GM18870 (cell line): Measurements from ENCODE around the gene DHRSX.
"Not testable (repeated sequence)": the region's sequence is repeated elsewhere in the genome, so short reads cannot be mapped to it uniquely, and the experiment has no call there.

Experiments used
- ATAC-seq: cut with Tn5 transposase; IDR thresholded peaks from one replicate; pipeline ENCODE4 v1.9.1; 2021; ENCODE audit warnings: moderate library complexity; ENCODE audit not compliant: unreplicated experiment

Gene DHRSX

DNA sequence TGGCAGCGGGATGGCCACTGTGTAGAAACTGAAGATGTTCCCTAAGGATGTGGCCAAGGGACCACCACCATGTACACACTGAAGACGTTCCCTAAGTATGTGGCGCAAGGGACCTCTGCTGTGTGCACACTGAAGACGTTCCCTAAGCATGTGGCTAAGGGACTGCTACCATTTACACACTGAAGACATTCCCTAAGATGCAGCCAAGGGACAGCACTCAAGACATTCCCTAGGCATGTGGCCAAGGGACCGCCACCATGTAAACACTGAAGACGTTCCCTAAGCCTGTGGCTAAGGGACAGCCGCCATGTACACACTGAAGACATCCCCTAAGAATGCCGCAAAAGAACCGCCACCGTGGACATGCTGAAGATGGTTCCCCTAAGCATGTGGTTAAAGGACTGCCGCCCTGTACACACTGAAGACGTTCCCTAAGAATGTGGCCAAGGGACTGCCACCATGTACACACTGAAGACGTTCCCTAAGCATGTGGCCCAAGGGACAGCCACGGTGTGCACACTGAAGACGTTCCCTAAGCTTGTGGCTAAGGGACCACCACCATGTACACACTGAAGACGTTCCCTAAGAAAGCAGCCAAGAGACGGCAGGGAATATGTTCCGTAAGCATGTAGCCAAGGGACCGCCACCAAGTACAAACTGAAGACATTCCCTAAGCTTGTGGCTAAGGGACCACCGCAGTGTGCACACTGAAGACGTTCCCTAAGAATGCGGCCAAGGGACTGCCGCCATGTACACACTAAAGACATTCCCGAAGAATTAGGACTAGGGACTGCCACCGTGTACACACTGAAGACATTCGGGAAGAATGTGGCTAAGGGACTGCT, 43.3 kb downstream of the DHRSX start:
- ATAC-seq = no peak

DNA sequence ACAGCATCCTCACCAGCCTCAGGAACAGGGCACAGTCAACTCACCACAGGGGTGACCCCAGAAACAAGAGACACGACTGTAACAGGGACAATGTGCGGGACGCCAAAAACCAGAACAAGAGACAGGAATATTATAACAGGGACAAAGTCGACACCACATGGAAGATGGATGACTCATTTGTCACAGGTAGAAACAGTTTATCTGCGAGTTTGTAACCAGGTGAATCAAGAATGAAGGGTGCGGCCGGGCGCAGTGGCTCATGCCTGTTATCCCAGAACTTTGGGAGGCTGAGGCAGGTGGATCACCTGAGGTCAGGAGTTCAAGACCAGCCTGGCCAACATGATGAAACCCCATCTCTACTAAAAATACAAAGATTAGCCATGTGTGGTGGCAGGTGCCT, 44.7 kb downstream of the DHRSX start:
- not testable (repeated sequence) for ATAC-seq

DNA sequence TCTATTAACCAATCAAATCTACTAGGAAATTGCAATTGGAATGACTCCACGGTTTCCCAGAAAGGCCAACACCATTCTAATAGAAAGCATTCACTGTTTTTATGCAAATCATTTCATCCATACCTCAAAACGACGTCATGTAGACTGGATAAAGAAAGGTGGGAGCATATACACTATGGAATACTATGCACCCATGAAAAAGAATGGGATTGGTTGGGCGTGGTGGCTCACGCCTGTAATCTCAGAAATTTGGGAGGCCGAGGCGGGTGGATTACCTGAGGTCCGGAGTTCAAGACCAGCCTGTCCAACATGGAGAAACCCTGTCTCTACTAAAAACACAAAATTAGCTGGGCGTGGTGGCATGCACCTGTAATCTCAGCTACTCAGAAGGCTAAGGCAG, 46.2 kb downstream of the DHRSX start:
- ATAC-seq = not testable (repeated sequence)

DNA sequence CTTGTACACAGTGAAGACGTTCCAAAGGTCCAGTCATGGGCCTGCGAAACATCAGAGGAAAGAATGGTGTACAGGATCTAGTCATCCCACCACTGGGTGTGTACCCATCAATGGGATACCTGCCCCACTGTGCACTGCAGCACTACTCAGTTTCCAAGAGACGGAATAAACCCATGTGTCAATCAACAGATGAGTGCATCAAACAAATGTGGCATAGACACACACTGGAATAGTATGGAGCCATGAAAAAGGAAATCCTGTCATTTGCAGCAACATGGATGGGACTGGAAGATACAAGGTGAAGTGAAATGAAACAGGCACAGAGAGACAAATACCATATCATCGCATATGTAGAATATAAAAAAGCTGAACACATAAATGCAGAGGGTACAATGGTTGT, 48.0 kb downstream of the DHRSX start:
- no peak for ATAC-seq

DNA sequence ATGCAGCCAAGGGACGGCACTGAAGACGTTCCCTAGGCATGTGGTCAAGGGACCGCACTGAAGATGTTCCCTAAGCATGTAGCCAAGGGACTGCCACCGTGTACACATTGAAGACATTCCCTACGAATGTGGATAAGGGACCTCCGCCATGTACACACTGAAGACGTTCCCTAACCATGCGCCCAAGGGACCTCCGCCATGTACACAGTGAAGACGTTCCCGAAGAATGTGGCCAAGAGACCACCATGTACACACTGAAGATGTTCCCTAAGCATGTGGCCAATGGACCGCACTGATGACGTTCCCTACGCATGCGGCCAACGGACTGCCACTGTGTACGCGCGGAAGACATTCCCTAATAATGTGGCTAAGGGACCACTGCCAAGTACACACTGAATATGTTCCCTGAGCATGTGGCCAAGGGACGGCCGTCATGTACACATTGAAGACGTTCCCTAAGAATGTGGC, 48.4 kb downstream of the DHRSX start:
- no peak for ATAC-seq

DNA sequence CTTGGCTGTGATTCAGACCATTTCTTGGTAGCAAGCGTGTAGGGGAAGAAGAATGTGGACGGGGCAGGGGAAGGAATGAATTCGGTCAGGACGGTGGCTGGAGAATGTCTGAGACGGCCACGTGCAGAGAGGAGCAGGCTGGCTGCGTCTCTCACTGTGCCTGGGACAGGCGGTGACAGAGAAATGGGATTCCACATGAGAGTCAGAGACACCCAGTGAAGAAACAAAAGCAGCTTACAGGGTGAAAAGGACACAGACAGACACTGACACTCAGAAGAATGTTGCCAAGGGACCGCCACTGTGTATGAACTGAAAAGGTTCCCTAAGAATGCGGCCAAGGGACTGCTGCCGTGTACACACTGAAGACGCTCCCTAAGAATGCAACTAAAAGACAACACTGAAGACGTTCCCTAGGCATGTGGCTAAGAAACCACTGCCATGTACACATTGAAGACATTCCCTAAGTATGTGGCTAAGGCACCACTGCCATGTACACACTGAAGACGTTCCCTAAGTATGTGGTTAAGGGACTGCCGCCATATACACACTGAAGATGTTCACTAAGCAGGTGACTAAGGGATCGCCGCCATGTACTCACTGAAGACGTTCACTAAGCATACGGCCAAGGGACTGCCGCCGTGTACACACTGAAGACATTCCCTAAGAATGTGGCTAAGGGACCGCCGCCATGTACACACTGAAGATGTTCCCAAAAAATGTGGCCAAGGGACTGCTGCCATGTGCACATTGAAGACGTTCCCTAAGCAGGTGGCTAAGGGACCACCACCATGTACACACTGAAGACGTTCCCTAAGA, 49.1 kb downstream of the DHRSX start:
- no peak for ATAC-seq

DNA sequence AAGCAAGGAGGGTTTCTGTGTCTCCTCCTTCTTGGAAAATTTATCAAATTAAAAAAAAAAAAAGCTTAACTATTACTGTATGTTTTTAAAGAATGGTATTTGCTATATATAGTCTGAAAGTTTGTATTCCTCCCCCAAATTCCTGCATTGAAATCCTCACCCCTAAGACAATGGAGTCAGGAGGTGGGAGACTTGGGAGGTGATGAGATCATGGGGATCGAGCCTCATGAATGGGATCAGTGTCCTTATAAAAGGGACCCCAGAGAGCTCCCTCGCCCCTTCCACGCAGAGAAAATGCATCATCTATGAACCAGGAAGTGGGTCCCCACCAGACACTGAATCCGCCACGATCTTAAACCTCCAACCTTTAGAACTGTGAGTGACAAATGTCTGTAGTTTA, 50.1 kb downstream of the DHRSX start:
- ATAC-seq = no peak

DNA sequence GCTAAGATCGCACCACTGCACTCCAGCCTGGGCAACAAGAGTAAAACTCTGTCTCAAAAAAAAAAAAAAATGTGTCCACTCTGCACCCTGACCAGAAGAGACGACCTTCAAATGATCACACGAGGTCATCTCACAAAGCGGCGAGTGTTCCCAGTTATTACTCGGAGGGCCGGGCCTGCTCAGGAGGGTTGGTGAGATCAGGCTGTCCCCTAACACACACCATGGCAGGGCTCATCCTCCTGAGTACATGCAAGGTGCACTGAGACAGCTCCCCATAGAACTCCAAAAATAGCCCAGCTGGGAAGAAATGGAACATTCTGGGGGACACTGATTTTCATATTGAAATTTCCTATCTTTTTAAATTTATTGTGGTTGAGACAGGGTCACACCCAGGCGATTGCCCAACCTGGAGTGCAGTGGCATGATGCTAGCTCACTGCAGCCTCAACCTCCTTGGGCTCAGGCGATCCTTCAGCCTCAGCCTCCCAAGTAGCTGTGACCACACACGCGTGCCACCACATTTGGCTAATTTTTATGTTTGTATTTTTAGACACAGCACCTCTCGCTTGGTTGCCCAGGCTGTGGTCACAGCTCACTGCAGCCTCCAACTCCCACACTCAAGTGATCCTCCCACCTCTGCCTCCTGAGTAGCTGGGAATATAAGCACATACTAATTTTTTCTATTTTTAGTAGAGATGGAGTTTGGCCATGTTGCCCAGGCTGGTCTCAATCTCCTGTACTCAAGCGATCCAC, 51.5 kb downstream of the DHRSX start:
- ATAC-seq = no peak

DNA sequence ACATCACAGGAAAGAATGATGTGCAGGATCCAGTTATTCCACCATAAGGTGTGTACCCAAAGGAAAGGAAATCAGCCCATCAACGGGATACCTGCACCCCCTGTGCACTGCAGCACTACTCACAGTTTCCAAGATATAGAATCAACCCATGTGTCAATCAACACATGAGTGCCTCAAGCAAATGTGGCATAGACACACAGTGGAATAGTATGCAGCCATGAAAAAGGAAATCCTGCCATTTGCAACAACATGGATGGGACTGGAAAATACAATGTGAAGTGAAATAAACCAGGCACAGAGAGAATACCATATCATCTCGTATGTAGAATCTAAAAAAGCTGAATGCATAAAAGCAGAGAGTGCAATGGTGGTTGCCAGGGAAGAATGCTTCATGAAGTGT, 53.3 kb downstream of the DHRSX start:
- no peak for ATAC-seq

DNA sequence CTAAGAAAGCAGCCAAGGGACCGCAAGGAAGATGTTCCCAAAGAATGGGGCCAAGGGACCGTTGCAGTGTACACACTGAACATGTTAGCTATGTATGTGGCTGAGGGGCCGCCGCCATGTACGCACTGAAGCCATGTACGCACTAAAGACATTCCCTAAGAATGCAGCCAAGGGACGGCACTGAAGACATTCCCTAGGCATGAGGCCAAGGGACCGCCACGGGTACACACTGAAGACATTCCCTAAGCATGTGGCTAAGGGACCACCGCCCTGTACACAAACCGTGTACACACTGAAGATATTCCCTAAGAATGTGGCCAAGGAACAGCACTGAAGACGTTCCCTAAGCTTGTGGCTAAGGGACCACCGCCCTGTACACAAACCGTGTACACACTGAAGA, 54.0 kb downstream of the DHRSX start:
- no peak for ATAC-seq

DNA sequence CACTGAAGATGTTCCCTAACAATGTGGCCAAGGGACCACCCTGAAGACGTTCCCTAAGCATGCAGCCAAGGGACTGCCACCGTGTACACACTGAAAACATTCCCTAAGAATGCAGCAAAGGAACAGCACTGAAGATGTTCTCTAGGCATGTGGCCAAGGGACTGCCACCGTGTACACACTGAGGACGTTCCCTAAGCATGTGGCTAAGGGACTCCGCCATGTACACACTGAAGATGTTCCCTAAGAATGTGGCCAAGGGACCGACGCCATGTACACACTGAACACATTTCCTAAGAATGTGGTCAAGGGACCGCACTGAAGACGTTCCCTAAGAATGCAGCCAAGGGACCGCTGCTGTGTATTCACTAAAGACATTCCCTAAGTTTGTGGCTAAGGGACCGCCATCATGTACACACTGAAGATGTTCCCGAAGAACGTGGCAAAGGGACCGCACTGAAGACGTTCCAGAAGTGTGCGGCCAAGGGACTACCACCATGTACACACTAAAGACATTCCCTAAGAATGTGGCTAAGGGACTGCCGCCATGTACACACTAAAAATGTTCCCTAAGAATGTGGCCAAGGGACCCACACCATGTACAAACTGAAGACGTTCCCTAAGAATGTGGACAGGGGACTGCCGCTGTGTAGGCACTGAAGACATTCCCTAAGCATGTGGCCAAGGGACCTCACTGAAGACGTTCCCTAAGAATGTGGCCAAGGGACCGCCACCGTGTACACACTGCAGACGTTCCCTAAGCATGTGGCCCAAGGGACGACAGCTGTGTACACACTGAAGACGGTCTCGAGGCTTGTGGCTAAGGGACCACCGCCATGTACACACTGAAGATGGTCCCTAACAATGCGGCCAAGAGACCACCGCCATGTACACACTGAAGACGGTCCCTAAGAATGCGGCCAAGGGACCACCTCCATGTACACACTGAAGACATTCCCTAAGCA, 54.8 kb downstream of the DHRSX start:
- no peak for ATAC-seq

DNA sequence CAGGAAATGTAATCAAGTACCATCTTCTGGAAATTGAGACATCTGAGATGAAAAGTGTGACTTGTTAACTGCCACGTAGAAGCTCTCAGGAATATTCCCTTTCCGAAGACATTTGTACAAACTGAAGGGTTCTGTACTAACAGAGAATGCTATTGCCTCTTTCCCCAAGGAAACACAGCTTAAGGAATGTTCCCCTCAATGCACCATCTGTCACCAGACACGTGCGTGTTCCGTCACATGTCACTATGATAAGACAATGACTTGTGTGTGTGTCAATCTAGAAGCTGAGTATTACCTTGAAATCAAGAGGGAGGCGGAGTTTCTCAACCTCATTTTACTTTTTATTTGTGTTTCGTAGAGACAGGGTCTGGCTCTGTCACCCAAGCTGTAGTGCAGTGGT, 58.1 kb downstream of the DHRSX start:
- no peak for ATAC-seq

DNA sequence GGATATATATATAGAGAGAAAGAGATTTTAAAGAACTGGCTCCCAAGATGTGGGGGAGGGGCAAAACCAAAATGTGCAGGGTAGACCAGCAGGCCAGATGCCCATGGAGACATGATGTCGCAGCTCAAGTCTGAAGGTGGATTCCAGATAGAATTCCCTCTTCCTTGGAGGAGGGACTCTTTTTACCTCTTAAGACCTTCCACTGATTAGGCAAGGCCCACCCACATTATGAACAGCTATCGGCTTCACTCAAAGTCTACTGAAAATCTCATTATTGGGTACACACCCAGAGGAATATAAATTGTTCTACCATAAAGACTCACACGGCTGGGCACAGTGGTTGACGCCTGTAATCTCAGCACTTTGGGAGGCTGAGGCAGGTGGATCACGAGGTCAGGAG, 59.3 kb downstream of the DHRSX start:
- no peak for ATAC-seq

DNA sequence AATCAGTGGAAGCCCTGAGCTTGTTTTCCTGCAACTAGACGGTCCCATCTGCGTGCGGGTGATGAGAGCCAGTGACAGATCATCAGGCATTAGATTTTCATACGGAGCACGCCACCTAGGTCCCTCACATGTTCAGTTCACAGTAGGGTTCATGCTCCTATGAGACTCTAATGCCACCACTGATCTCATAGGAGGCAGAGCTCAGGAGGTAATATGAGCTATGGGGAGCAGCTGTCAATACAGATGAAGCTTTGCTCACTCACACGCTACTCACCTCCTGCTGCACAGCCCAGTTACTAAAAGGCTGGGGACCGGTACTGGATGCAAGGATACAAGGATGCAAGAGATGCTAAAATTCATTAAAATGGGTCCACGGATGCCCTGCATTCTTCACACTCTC, 61.2 kb downstream of the DHRSX start:
- no peak for ATAC-seq

DNA sequence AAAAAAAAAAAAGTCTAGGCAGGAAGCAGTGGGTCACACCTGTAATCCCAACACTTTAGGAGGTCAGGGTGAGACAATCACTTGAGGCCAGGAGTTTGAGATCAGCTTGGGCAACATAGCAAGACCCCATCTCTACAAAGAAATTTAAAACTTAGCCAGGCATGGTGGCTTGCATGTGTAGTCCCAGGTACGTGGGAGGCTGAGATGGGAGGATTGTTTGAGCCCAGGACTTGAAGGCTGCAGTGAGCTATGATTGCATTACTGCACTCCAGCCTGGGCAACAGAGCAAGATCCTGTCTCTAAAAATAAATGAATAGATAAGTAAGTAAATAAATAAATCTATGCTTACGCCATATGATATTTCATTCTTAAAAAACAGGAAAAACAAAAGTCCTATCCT, 65.3 kb downstream of the DHRSX start:
- ATAC-seq = no peak

DNA sequence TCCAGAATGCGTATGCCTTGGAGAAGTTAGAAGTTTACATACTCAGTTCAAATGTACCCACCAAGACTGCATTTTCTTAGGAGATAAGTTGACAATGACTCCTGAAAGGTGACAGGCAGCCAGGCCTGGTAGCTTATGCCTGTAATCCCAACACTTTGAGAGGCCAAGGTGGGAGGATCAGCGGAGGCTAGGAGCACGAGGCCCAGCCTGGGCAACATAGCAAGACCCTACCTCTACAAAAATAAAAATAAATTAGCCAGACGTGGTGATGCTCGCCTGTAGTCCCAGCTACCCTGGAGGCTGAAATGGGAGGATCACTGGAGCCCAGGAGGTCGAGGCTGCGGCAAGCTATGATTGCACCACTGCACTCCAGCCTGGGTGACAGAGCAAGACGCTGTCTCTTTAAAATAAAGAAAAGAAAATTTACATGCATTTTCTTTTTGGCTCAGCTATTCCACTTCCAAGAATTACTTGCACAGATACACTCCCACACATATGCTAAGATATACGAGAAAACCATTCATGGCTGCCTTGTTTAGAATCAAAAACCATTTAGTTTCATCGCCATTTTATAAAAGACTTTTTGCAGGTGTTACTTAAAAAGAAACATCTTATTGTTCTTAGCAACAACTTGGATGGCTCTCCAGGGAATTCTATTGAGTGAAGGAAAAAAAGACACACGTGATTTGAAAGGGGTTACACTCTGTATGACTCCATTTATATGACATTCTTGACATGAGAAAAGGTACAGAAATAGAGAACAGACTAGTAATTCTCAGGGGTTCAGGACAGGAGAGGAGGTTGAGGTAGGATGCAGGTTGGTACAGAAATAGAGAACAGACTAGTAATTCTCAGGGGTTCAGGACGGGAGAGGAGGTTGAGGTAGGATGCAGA, 66.3 kb downstream of the DHRSX start:
- ATAC-seq = no peak

DNA sequence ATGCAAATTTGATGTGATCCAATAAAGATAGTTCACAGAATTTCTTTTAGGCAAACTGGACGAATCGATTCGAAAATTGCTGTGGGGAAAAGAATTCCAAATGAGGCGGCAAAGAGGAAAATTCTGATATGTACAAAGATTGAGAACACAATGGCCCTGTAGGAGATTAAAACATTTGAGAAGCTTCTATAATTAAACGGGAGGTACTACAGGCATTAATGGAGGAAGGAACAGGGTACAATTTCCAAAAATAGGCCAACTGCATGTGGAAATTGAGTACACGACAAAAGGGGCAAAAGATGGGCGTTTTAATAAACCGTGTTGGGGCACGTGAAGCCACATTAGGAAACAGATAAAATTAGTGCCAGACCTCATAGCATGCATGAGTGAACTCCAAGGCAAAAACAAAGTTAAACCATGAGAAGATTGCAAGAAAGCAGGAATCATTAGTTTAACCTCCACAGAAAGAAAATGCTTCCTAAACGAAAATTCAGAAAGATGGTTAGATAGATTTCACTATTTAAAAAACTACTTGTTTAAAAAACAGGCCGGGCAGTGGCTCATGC, 68.4 kb downstream of the DHRSX start:
- no peak for ATAC-seq

DNA sequence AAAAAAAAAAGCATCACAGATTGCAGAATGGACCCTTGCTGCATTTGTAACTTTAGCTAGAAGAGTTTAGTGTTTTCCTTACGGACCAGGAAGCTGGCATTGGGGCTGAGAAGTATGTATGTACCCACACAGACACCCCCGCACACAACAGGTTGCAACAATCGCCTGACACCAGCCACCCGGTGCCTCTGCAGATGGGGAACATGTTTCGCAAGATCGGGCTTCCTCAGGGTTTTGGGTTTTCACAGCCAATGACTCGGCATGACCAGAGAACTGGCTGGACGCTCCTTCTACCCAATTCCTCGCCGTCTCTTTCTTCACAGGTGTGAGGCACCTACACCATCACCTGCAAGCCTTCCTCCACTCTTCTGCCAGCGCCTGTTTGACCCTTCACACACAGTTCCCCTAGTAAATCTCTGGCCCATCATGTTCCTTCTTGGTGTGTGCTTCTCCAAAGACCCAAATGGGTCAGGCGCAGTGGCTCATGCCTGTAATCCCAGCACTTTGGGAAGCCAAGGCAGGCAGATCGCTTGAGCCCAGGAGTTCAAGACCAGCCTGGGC, 70.4 kb downstream of the DHRSX start:
- ATAC-seq = no peak

DNA sequence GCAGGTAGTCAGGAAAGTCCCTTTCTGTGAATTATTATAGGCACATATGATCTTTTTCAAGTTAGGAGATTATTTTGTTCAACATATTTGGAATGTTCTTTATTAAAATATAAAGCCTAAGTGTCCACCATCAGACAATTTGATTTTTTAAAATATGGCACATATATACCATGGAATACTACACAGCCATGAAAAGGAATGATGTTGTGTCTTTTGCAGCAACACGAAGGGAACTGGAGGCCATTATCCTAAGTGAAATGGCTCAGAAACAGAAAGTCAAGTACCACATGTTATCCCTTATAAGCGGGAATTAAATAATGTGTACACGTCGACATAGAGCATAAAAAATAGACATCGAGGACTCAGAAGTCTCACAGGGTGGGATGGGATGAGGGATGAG, 73.0 kb downstream of the DHRSX start:
- no peak for ATAC-seq
